Fibroblast of mammary gland (primary cell): Measurements from ENCODE around the gene ZNF860.
A peak's percentile ranks its signal among the peaks of the same experiment; 100 is the strongest.

Source experiments
- DNase-seq: peaks from one replicate; pipeline ENCODE4 v3.0.0-alpha.2; 2010; ENCODE audit warnings: low read depth
- H3K4me3 ChIP-seq: 2 replicates; pipeline ENCODE4 v1.5.1; 2011; ENCODE audit warnings: low read depth, mild to moderate bottlenecking, low read length, moderate library complexity; ENCODE audit not compliant: control insufficient read depth
- CTCF ChIP-seq: conservative IDR thresholded peaks from 2 replicates; pipeline ENCODE4 v1.5.1; 2011; ENCODE audit warnings: low read depth, low read length, inconsistent platforms; ENCODE audit not compliant: control insufficient read depth, insufficient read depth

ZNF860 gene

GRCh38 chr3:31942446-31942845 lies 39.1 kb upstream of the ZNF860 start:
- DNase-seq, result no peak
- no peak overlapping the region for H3K4me3 ChIP-seq
- no peak for TF ChIP-seq CTCF

DNA sequence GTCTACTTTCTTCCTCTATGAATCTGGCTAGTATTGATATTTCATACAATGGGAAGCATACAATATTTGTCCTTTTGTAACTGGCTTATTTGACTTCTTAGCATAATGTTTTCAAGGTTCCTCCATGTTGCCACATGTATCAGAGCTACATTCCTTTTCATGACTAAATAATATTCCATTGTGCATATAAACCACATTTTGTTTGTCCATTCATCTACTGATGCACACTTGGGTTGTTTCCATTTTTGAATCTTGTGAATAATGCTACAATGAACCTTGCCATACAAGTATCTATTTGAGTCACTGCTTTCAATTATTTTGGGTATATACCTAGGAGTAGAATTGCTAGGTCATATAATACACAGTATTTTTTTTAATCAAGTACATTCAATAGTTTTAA lies 38.5 kb upstream of the ZNF860 start:
- DNase-seq, result no peak
- TF ChIP-seq CTCF, result no peak
- H3K4me3 ChIP-seq, result no peak overlapping the region

DNA sequence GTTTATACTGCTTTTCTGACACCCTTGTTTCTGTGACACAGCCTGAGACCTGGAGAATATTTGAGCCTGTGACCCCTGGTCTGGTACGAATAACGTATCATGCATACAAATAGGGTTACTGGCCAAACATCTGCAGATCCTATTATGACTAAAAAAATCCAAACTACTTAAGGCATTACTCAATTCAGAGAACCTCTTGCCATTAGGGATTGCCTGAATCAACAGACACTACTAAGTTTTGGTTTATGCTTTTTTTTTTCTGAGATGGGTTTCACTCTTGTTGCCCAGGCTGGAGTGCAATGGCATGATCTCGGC lies 35.9 kb upstream of the ZNF860 start:
- no peak overlapping the region for H3K4me3 ChIP-seq
- DNase-seq, result peak; percentile 91
- no peak for TF ChIP-seq CTCF

- H3K4me3 ChIP-seq, result no peak overlapping the region
- TF ChIP-seq CTCF, result no peak
- DNase-seq, result peak; percentile 51
These were observed 35.0 kb upstream of the ZNF860 start for GRCh38 chr3:31946484-31947081.

DNA sequence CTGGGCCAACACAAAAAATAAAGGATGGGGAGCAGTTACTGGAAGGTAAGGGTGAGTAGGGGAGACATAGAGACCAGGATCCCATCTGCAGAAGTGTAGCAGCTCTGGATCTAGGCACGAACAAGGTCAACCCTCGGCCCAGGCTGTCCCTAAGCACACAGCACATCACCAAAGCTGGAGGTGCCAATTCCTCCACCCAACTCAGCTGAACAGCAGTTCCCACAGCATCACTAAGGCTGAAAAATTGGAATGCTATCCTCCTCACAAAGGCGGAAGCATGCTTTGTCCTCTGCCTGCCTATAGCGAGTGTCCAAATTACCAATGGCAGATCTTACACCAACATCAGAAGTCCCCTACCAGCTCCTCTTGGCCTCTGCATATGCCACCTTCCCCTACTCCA lies 34.4 kb upstream of the ZNF860 start:
- no peak for DNase-seq
- H3K4me3 ChIP-seq, result no peak overlapping the region
- TF ChIP-seq CTCF, result no peak

DNA sequence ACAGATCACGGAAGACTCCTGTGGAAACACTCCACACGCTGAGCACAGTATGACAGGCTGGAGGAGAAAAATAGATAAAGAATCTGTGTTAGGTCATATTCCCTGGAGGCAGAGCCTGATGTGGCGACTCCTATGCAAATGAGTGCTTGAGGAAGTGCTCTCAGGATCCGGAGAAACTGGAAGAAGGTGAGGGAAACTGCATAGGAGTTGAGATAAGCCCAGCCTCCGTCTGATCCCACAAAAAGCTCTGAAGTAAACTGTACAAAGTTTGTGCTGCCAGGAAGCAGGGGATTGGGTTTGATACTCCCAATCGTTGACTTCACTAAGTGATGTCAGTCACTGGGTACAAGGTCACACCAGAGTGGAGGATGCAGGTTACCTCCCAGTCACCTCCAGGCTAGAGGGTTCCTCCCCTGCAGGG lies 33.9 kb upstream of the ZNF860 start:
- DNase-seq, result no peak
- no peak overlapping the region for H3K4me3 ChIP-seq
- no peak for TF ChIP-seq CTCF

DNA sequence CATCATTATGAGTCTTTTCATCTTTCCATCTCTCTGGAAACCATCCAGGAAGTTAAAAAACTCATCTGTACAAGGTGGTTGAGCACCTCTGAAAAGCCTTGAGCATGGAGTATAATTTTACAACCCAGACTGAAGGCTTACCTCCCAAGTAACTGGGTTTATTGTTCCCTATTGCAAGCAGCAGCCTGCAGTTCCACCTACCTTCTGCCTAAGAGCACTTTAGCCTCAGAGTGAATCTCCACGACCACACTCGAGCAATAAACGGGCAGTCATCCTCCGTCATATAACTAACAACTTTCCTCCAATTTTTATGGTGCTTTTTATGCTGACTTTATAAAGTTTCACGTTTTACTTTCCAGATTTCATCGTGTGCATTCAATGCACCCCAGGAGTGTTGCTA lies 33.3 kb upstream of the ZNF860 start:
- H3K4me3 ChIP-seq, result no peak overlapping the region
- no peak for DNase-seq
- no peak for TF ChIP-seq CTCF
